Naive B cell (primary cell): ENCODE data around the gene CD164L2. TPM values are rescaled to one million over a fixed set of nuclear protein-coding genes. Genes with fewer than 3 reads are reported as not detected.
A peak's percentile ranks its signal among the peaks of the same experiment; 100 is the strongest.

Experiments used
- ATAC-seq, 2 donors: fragments of 150-1000 bp; cut with Tn5 transposase; 2 replicates each; pipeline ENCODE4 v1.10.0; 2021; ENCODE audit warnings: low read depth in 2 of 2, mild to moderate bottlenecking in 2 of 2, moderate library complexity in 2 of 2
- DNase-seq: peaks from one replicate; pipeline ENCODE4 v3.0.0; 2022
- H3K27ac Mint-ChIP-seq, 6 donors: one replicate each; pipeline ENCODE4 v1.8.0; 2020 to 2022; ENCODE audit warnings: mild to moderate bottlenecking in 6 of 6, mixed read lengths in 6 of 6, moderate library complexity in 5 of 6, inconsistent platforms in 2 of 6
- H3K27me3 Mint-ChIP-seq, 3 donors: one replicate each; pipeline ENCODE4 v1.8.0; 2021 to 2022; ENCODE audit warnings: mixed read lengths in 3 of 3, mild to moderate bottlenecking in 1 of 3
- H3K36me3 Mint-ChIP-seq, 2 donors: one replicate each; pipeline ENCODE4 v1.8.0; 2020 to 2022; ENCODE audit warnings: mixed read lengths in 2 of 2, inconsistent platforms in 1 of 2, mild to moderate bottlenecking in 1 of 2
- H3K4me1 Mint-ChIP-seq, 3 donors: one replicate each; pipeline ENCODE4 v1.8.0; 2020 to 2022; ENCODE audit warnings: mixed read lengths in 3 of 3, inconsistent platforms in 1 of 3, mild to moderate bottlenecking in 1 of 3, moderate library complexity in 1 of 3
- H3K4me3 Mint-ChIP-seq, 8 donors: one replicate each; pipeline ENCODE4 v1.8.0; 2020 to 2022; ENCODE audit warnings: mild to moderate bottlenecking in 8 of 8, mixed read lengths in 8 of 8, moderate library complexity in 8 of 8, inconsistent platforms in 2 of 8
- H3K9me3 Mint-ChIP-seq, 7 donors: one replicate each; pipeline ENCODE4 v1.8.0; 2020 to 2022; ENCODE audit warnings: mixed read lengths in 7 of 7, mild to moderate bottlenecking in 5 of 7, inconsistent platforms in 2 of 7, moderate library complexity in 1 of 7
- polyA plus RNA-seq, 6 donors: library from polyadenylated mRNA; unstranded; fragments of 300-500 nt; fragmentation: Illumina TruSeq; gene quantifications; one replicate each; pipeline ENCODE4 v1.2.3, GENCODE V29; 2021; ENCODE audit warnings: low read depth in 6 of 6

CD164L2 gene
- polyA plus RNA-seq, 6 donors from 2014 or later = not detected

DNA sequence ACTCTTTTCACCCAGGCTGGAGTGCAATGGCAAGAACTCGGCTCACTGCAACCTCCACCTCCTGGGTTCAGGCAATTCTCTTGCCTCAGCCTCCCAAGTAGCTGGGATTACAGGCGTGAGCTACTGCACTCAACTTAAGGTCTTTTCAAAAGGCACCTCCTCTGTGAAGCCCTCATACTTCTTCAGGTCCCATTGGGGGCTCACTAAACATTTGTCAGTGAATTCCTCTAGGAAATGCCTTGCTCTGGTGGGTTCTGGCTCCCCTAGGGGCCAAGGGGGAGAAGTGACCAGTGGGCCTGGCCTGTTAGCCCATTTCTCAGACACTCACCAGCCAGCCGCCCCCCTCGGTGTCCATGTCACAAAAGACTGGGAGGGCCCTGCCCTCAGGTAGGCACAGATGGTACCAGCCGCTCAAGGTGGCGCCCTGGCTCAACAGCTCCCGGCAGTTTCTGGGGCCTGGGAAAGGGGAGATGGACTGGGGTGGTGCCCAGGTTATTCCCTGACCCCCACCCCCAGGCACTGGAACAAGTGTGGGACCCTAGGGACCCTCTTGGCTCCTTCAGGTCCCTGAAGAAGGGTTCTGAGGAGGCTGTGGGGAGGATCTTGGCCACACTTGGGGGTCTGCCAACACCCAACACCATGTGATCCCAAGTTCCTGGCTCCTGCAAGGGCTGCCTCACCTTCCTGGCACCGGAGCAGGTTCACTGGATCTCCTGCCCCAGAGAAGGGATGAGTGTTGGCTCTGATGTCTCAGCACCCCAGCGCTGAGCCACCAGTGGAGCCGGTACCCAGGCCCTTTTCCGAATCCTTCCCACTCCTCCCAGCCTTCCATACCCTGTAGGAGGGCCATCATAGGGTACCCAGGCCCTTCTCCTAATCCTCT is 10.1 kb downstream of the CD164L2 start:
- H3K27me3 Mint-ChIP-seq = no peaks in the 10 kb centered on the region
- H3K4me3 Mint-ChIP-seq = peak overlapping the region in 1 of 8 donors; percentile 63
- H3K27ac Mint-ChIP-seq = peak overlapping the region in 1 of 6 donors; percentile 74
- H3K9me3 Mint-ChIP-seq = no peaks in the 10 kb centered on the region
- DNase-seq (no peak), ATAC-seq (no peak)
- no peaks in the 10 kb centered on the region for H3K36me3 Mint-ChIP-seq
- H3K4me1 Mint-ChIP-seq = peaks cover 26 to 42% (median 39%) of the 10 kb centered on the region in 3 donors

- Mint-ChIP-seq H3K4me1 (peaks cover 31 to 48% (median 39%) of the 10 kb centered on the region in 3 donors), H3K27ac (peak overlapping the region in 4 of 6 donors; percentile 46 to 92 (median 62)), H3K4me3 (peak overlapping the region in 5 of 8 donors; percentile 16 to 79 (median 50)), H3K27me3 (no peaks in the 10 kb centered on the region), H3K9me3 (no peaks in the 10 kb centered on the region), H3K36me3 (no peaks in the 10 kb centered on the region)
- ATAC-seq = peak; percentile 28 to 30
- no peak for DNase-seq
These were observed 10.9 kb downstream of the CD164L2 start for GRCh38 chr1:27372022-27372807.

- Mint-ChIP-seq H3K27ac (peak overlapping the region in 5 of 6 donors; percentile 7 to 91 (median 46)), H3K4me3 (peak overlapping the region; percentile 32 to 90 (median 78)), H3K4me1 (peaks cover 42 to 71% (median 60%) of the 10 kb centered on the region in 3 donors), H3K27me3 (no peaks in the 10 kb centered on the region), H3K9me3 (no peaks in the 10 kb centered on the region), H3K36me3 (no peaks in the 10 kb centered on the region)
- ATAC-seq (peak; percentile 6 to 12), DNase-seq (no peak)
These were observed 14.1 kb downstream of the CD164L2 start for GRCh38 chr1:27368869-27369582.

- H3K27ac Mint-ChIP-seq = peak overlapping the region in 2 of 6 donors; percentile 75 to 89
- H3K9me3 Mint-ChIP-seq = no peaks in the 10 kb centered on the region
- peak overlapping the region; percentile 75 to 88 (median 83) for H3K4me3 Mint-ChIP-seq
- H3K27me3 Mint-ChIP-seq = no peaks in the 10 kb centered on the region
- peaks cover 46 to 74% (median 68%) of the 10 kb centered on the region in 3 donors for H3K4me1 Mint-ChIP-seq
- ATAC-seq (no peak), DNase-seq (no peak)
- H3K36me3 Mint-ChIP-seq = no peaks in the 10 kb centered on the region
These were observed 15.9 kb downstream of the CD164L2 start for GRCh38 chr1:27367160-27367650.

- Mint-ChIP-seq H3K9me3 (no peaks in the 10 kb centered on the region), H3K4me1 (peaks cover 41 to 67% (median 62%) of the 10 kb centered on the region in 3 donors), H3K4me3 (peak within 1 kb of the TSS; percentile 88 to 97 (median 92)), H3K27me3 (no peaks in the 10 kb centered on the region), H3K27ac (peak within 1 kb of the TSS in 2 of 6 donors; percentile 75 to 89), H3K36me3 (no peaks in the 10 kb centered on the region)
- DNase-seq = no peak
- ATAC-seq = peak; percentile 15 to 19
These were observed 16.5 kb downstream of the CD164L2 start, which contains the start of gene MAP3K6 for GRCh38 chr1:27366411-27367159. MAP3K6 (minus strand) TSS chr1:27366961; CDS start chr1:27366597, 364 bp downstream.

- Mint-ChIP-seq H3K27ac (peak overlapping the region in 1 of 6 donors; percentile 16), H3K9me3 (no peaks in the 10 kb centered on the region), H3K4me1 (peaks cover 44 to 66% (median 66%) of the 10 kb centered on the region in 3 donors), H3K27me3 (no peaks in the 10 kb centered on the region), H3K36me3 (no peaks in the 10 kb centered on the region), H3K4me3 (peak overlapping the region; percentile 88 to 97 (median 92))
- ATAC-seq = peak; percentile 35 to 36
- DNase-seq = peak; percentile 46
These were observed 17.1 kb downstream of the CD164L2 start for GRCh38 chr1:27366113-27366410.

- Mint-ChIP-seq H3K27ac (peak overlapping the region in 2 of 6 donors; percentile 16 to 64), H3K9me3 (no peaks in the 10 kb centered on the region), H3K36me3 (no peaks in the 10 kb centered on the region), H3K27me3 (no peaks in the 10 kb centered on the region), H3K4me3 (peak overlapping the region; percentile 88 to 97 (median 92)), H3K4me1 (peaks cover 49 to 66% (median 65%) of the 10 kb centered on the region in 3 donors)
- ATAC-seq (peak; percentile 53 to 55), DNase-seq (peak; percentile 61)
These were observed 17.6 kb downstream of the CD164L2 start for GRCh38 chr1:27365372-27366112.

- Mint-ChIP-seq H3K4me1 (peaks cover 55 to 68% (median 65%) of the 10 kb centered on the region in 3 donors), H3K9me3 (no peaks in the 10 kb centered on the region), H3K36me3 (no peaks in the 10 kb centered on the region), H3K27me3 (no peaks in the 10 kb centered on the region), H3K4me3 (peak overlapping the region; percentile 88 to 97 (median 92)), H3K27ac (peak overlapping the region in 2 of 6 donors; percentile 52 to 86)
- no peak for ATAC-seq
- no peak for DNase-seq
These were observed 18.3 kb downstream of the CD164L2 start for GRCh38 chr1:27364696-27365371.

GRCh38 chr1:27363766-27364695 is 19.1 kb downstream of the CD164L2 start:
- Mint-ChIP-seq H3K36me3 (no peaks in the 10 kb centered on the region), H3K9me3 (no peaks in the 10 kb centered on the region), H3K4me1 (peaks cover 54 to 68% (median 65%) of the 10 kb centered on the region in 3 donors), H3K27ac (peak overlapping the region in 2 of 6 donors; percentile 17 to 84), H3K4me3 (peak overlapping the region in 4 of 8 donors; percentile 41 to 68 (median 63)), H3K27me3 (no peaks in the 10 kb centered on the region)
- no peak for DNase-seq
- no peak for ATAC-seq

DNA sequence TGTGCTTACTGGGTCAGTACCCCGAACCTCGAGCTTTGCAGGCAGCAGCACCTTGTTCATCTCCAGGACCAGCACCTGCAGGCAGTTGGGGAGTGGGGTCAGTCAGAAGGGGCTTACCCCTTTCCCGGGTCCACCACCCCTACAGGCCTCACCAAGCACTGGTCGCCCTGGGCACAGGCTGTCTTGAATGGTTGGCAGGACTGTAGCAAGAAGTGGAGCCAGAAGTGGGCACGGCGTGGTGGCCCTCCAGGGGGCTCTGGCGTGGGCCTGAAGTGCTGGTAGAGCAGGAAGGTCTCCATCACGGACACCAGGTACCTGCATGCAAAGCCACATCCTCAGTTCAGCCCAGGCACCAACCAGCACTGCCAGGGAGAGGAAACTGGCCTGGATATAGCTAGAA is 21.6 kb downstream of the CD164L2 start:
- ATAC-seq = no peak
- H3K36me3 Mint-ChIP-seq = no peaks in the 10 kb centered on the region
- no peak overlapping the region for H3K27ac Mint-ChIP-seq
- H3K9me3 Mint-ChIP-seq = no peaks in the 10 kb centered on the region
- no peak for DNase-seq
- peaks cover 49 to 62% (median 61%) of the 10 kb centered on the region in 3 donors for H3K4me1 Mint-ChIP-seq
- H3K27me3 Mint-ChIP-seq = no peaks in the 10 kb centered on the region
- H3K4me3 Mint-ChIP-seq = peak overlapping the region; percentile 66 to 93 (median 81)
